Liver (tissue), 3 donors: ENCODE results near the gene CCDC50.

Source experiments
- EGR1 ChIP-seq, 2 donors: IDR thresholded peaks; 2 replicates each; pipeline ENCODE4 v1.6.1; 2016 to 2018; ENCODE audit warnings: antibody characterized with exemption in 2 of 2, low read depth in 2 of 2
- FOXA1 ChIP-seq: IDR thresholded peaks from 2 replicates; pipeline ENCODE4 v1.6.1; 2016; ENCODE audit warnings: antibody characterized with exemption
- GABPA ChIP-seq, 2 donors: IDR thresholded peaks in 1 of 2; conservative IDR thresholded peaks in 1 of 2; 2 replicates each; pipeline ENCODE4 v1.6.1; 2016; ENCODE audit warnings: antibody characterized with exemption in 2 of 2, mild to moderate bottlenecking in 1 of 2, moderate library complexity in 1 of 2
- JUND ChIP-seq, 2 donors: IDR thresholded peaks; 2 replicates each; pipeline ENCODE4 v1.6.1; 2016; ENCODE audit warnings: antibody characterized with exemption in 2 of 2
- RAD21 ChIP-seq, 2 donors: IDR thresholded peaks; 2 replicates each; pipeline ENCODE4 v1.6.1; 2016; ENCODE audit warnings: antibody characterized with exemption in 2 of 2, mild to moderate bottlenecking in 2 of 2
- RXRA ChIP-seq, 2 donors: IDR thresholded peaks; 2 replicates each; pipeline ENCODE4 v1.6.1; 2017 to 2018; ENCODE audit warnings: antibody characterized with exemption in 2 of 2, mild to moderate bottlenecking in 1 of 2
- SP1 ChIP-seq: IDR thresholded peaks from 2 replicates; pipeline ENCODE4 v1.6.1; 2018; ENCODE audit warnings: antibody characterized with exemption, mild to moderate bottlenecking
- TAF1 ChIP-seq: conservative IDR thresholded peaks from 2 replicates; pipeline ENCODE4 v1.6.1; 2016; ENCODE audit warnings: antibody characterized with exemption, mild to moderate bottlenecking
- YY1 ChIP-seq: IDR thresholded peaks from 2 replicates; pipeline ENCODE4 v1.6.1; 2016; ENCODE audit warnings: antibody characterized with exemption, mild to moderate bottlenecking
- TF ChIP-seq, protein P1 (sequence below): fragments of 150-350 bp; IDR thresholded peaks from 2 replicates; pipeline ENCODE4 v1.5.1; 2017; ENCODE audit warnings: improper control_type of control experiment, low read depth, low read length; ENCODE audit not compliant: missing input control
- TF ChIP-seq, protein P2 (sequence below): IDR thresholded peaks from 2 replicates; pipeline ENCODE4 v1.6.1; 2016; ENCODE audit warnings: antibody characterized with exemption
- TF ChIP-seq, protein P3 (sequence below): IDR thresholded peaks from 2 replicates; pipeline ENCODE4 v1.6.1; 2016; ENCODE audit warnings: antibody characterized with exemption
- TF ChIP-seq, protein P4 (sequence below): IDR thresholded peaks from 2 replicates; pipeline ENCODE4 v1.6.1; 2016; ENCODE audit warnings: antibody characterized with exemption, mild to moderate bottlenecking
- TF ChIP-seq, protein P5 (sequence below): IDR thresholded peaks from 2 replicates; pipeline ENCODE4 v1.6.1; 2016; ENCODE audit warnings: antibody characterized with exemption
- donor health status: healthy.
- donor health status: healthy.

DNA sequence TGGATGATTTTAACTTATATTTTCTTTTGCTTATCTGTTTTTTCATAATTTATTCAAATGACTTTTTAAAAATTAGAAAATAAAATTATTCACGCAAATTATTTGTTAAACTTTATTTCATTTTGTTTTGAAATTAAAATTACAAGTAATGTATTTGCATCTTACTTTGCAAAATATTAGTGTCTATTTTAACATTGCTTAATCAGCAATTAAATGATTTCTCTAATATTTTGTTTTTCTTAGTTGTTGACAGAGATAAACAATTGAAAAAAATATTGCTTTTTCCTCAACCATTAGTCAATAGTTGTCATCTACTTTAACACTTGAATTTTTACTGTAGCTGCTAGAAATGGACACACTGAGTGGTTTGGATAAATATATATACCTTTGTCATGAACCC is 99.0 kb downstream of the CCDC50 start:
- TF ChIP-seq RXRA (IDR thresholded peaks at IDR 0.05) (no peak), EGR1 (IDR thresholded peaks at IDR 0.05; ENCODE audit: low read depth in 2 of 2) (no peak), RAD21 (IDR thresholded peaks at IDR 0.05) (no peak), JUND (IDR thresholded peaks at IDR 0.05) (no peak), YY1 (no peak), GABPA (IDR thresholded peaks at IDR 0.05 in 1 of 2, conservative IDR thresholded peaks at IDR 0.05 in 1 of 2) (no peak), FOXA1 (no peak), SP1 (no peak), TAF1 (no peak)
- TF ChIP-seq, protein P1, sequence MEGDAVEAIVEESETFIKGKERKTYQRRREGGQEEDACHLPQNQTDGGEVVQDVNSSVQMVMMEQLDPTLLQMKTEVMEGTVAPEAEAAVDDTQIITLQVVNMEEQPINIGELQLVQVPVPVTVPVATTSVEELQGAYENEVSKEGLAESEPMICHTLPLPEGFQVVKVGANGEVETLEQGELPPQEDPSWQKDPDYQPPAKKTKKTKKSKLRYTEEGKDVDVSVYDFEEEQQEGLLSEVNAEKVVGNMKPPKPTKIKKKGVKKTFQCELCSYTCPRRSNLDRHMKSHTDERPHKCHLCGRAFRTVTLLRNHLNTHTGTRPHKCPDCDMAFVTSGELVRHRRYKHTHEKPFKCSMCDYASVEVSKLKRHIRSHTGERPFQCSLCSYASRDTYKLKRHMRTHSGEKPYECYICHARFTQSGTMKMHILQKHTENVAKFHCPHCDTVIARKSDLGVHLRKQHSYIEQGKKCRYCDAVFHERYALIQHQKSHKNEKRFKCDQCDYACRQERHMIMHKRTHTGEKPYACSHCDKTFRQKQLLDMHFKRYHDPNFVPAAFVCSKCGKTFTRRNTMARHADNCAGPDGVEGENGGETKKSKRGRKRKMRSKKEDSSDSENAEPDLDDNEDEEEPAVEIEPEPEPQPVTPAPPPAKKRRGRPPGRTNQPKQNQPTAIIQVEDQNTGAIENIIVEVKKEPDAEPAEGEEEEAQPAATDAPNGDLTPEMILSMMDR: no peak
- TF ChIP-seq, protein P2, sequence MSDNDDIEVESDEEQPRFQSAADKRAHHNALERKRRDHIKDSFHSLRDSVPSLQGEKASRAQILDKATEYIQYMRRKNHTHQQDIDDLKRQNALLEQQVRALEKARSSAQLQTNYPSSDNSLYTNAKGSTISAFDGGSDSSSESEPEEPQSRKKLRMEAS: no peak
- TF ChIP-seq, protein P3, sequence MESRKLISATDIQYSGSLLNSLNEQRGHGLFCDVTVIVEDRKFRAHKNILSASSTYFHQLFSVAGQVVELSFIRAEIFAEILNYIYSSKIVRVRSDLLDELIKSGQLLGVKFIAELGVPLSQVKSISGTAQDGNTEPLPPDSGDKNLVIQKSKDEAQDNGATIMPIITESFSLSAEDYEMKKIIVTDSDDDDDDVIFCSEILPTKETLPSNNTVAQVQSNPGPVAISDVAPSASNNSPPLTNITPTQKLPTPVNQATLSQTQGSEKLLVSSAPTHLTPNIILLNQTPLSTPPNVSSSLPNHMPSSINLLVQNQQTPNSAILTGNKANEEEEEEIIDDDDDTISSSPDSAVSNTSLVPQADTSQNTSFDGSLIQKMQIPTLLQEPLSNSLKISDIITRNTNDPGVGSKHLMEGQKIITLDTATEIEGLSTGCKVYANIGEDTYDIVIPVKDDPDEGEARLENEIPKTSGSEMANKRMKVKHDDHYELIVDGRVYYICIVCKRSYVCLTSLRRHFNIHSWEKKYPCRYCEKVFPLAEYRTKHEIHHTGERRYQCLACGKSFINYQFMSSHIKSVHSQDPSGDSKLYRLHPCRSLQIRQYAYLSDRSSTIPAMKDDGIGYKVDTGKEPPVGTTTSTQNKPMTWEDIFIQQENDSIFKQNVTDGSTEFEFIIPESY: no peak
- TF ChIP-seq, protein P4, sequence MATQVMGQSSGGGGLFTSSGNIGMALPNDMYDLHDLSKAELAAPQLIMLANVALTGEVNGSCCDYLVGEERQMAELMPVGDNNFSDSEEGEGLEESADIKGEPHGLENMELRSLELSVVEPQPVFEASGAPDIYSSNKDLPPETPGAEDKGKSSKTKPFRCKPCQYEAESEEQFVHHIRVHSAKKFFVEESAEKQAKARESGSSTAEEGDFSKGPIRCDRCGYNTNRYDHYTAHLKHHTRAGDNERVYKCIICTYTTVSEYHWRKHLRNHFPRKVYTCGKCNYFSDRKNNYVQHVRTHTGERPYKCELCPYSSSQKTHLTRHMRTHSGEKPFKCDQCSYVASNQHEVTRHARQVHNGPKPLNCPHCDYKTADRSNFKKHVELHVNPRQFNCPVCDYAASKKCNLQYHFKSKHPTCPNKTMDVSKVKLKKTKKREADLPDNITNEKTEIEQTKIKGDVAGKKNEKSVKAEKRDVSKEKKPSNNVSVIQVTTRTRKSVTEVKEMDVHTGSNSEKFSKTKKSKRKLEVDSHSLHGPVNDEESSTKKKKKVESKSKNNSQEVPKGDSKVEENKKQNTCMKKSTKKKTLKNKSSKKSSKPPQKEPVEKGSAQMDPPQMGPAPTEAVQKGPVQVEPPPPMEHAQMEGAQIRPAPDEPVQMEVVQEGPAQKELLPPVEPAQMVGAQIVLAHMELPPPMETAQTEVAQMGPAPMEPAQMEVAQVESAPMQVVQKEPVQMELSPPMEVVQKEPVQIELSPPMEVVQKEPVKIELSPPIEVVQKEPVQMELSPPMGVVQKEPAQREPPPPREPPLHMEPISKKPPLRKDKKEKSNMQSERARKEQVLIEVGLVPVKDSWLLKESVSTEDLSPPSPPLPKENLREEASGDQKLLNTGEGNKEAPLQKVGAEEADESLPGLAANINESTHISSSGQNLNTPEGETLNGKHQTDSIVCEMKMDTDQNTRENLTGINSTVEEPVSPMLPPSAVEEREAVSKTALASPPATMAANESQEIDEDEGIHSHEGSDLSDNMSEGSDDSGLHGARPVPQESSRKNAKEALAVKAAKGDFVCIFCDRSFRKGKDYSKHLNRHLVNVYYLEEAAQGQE: no peak
- TF ChIP-seq, protein P5, sequence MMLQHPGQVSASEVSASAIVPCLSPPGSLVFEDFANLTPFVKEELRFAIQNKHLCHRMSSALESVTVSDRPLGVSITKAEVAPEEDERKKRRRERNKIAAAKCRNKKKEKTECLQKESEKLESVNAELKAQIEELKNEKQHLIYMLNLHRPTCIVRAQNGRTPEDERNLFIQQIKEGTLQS: no peak
